HEK293 (cell line): ENCODE measurements around the gene NTSR1.

Experiments used
- CTCF ChIA-PET: fragments of 350-600 bp; formaldehyde crosslinking; extraction: SDS; loops from one replicate; lab custom pipeline; 2021; ENCODE audit warnings: antibody characterized with exemption; lab: Yijun Ruan, JAX
- POLR2A ChIA-PET: fragments of 300-600 bp; formaldehyde crosslinking; extraction: SDS; loops from one replicate; lab custom pipeline; 2020; ENCODE audit warnings: antibody characterized with exemption, inconsistent platforms; lab: Yijun Ruan, JAX
- H3K27ac ChIP-seq: fragments of 200-500 bp; sonication (Bioruptor generic); 2 replicates; pipeline ENCODE4 v1.5.1; 2014; ENCODE audit warnings: low read depth, low read length, control low read depth, inconsistent platforms; ENCODE audit errors: extremely low read depth
- H3K36me3 ChIP-seq, 2 experiments: fragments of 200-500 bp in 1 of 2; sonication (Bioruptor generic) in 1 of 2; 1 replicate in 1 of 2; 2 replicates in 1 of 2; pipeline ENCODE4 v1.5.1; 2014 to 2017; ENCODE audit warnings: inconsistent platforms in 2 of 2, low read length in 2 of 2; ENCODE audit not compliant: control insufficient read depth in 2 of 2, insufficient read depth in 1 of 2
- H3K4me1 ChIP-seq: fragments of 200-500 bp; sonication (Bioruptor generic); 2 replicates; pipeline ENCODE4 v1.5.1; 2014; ENCODE audit warnings: mild to moderate bottlenecking, low read length, inconsistent platforms; ENCODE audit not compliant: control insufficient read depth, insufficient read depth
- H3K4me3 ChIP-seq: 2 replicates; pipeline ENCODE4 v1.5.1; 2011; ENCODE audit warnings: low read depth, mild to moderate bottlenecking, control low read depth, low read length, moderate library complexity
- H3K9me3 ChIP-seq: fragments of 200-500 bp; sonication (Bioruptor generic); 2 replicates; pipeline ENCODE4 v1.5.1; 2014; ENCODE audit warnings: low read depth, low read length, inconsistent platforms; ENCODE audit not compliant: control insufficient read depth, insufficient read depth
- INSM2 ChIP-seq: fragments of 450-650 bp; formaldehyde crosslinking; IDR thresholded peaks from 2 replicates; pipeline ENCODE4 v1.5.1; 2016; ENCODE audit warnings: missing biosample characterization, missing genetic modification characterization
- SCRT1 ChIP-seq: fragments of 450-650 bp; formaldehyde crosslinking; IDR thresholded peaks from 2 replicates; pipeline ENCODE4 v1.5.1; 2016; ENCODE audit warnings: missing biosample characterization, missing genetic modification characterization, borderline replicate concordance
- YY1 ChIP-seq: fragments of 450-650 bp; formaldehyde crosslinking; IDR thresholded peaks from 2 replicates; pipeline ENCODE4 v1.5.1; 2018; ENCODE audit warnings: missing biosample characterization, missing genetic modification characterization
- ZNF169 ChIP-seq: fragments of 450-650 bp; formaldehyde crosslinking; IDR thresholded peaks from 2 replicates; pipeline ENCODE4 v1.5.1; 2016; ENCODE audit warnings: missing biosample characterization, missing genetic modification characterization
- ZNF292 ChIP-seq: fragments of 450-650 bp; formaldehyde crosslinking; IDR thresholded peaks from 2 replicates; pipeline ENCODE4 v1.5.1; 2016; ENCODE audit warnings: low read depth, missing biosample characterization, missing genetic modification characterization, borderline replicate concordance
- ZNF510 ChIP-seq: fragments of 450-650 bp; formaldehyde crosslinking; IDR thresholded peaks from 2 replicates; pipeline ENCODE4 v1.5.1; 2018; ENCODE audit warnings: mild to moderate bottlenecking, missing genetic modification characterization, missing biosample characterization; ENCODE audit not compliant: insufficient replicate concordance
- ZNF518A ChIP-seq: fragments of 450-650 bp; formaldehyde crosslinking; conservative IDR thresholded peaks from 2 replicates; pipeline ENCODE4 v1.5.1; 2016; ENCODE audit warnings: low read depth, missing biosample characterization, missing genetic modification characterization
- ZNF585B ChIP-seq: fragments of 450-650 bp; formaldehyde crosslinking; IDR thresholded peaks from 2 replicates; pipeline ENCODE4 v1.5.1; 2016; ENCODE audit warnings: missing biosample characterization, missing genetic modification characterization
- ZNF660 ChIP-seq: fragments of 450-650 bp; IDR thresholded peaks from 2 replicates; pipeline ENCODE4 v1.5.1; 2018; ENCODE audit warnings: missing biosample characterization, mild to moderate bottlenecking, missing genetic modification characterization
- ZNF692 ChIP-seq: fragments of 450-650 bp; formaldehyde crosslinking; IDR thresholded peaks from 2 replicates; pipeline ENCODE4 v1.5.1; 2016; ENCODE audit warnings: missing biosample characterization, missing genetic modification characterization
- ZNF792 ChIP-seq: fragments of 450-650 bp; formaldehyde crosslinking; IDR thresholded peaks from 2 replicates; pipeline ENCODE4 v1.5.1; 2016; ENCODE audit warnings: missing biosample characterization, missing genetic modification characterization
- ZSCAN4 ChIP-seq: fragments of 450-650 bp; formaldehyde crosslinking; IDR thresholded peaks from 2 replicates; pipeline ENCODE4 v1.5.1; 2017; ENCODE audit warnings: missing biosample characterization, missing genetic modification characterization

Gene NTSR1

GRCh38 chr20:62748311-62748710 lies 39.7 kb downstream of the NTSR1 start (continued):
- TF ChIP-seq YY1 (tag by site-specific recombination): no peak
- TF ChIP-seq ZNF518A (tag by site-specific recombination): no peak

GRCh38 chr20:62749851-62750445 lies 41.3 kb downstream of the NTSR1 start:
- POLR2A ChIA-PET: no interaction called here
- Histone ChIP-seq H3K9me3 (no peaks in the 10 kb centered on the region), H3K4me3 (no peak overlapping the region), H3K36me3 (no peaks in the 10 kb centered on the region), H3K4me1 (no peaks in the 10 kb centered on the region), H3K27ac (no peak overlapping the region)
- no peak for TF ChIP-seq ZNF169 (tag by site-specific recombination)
- TF ChIP-seq ZNF792: no peak
- TF ChIP-seq ZSCAN4 (tag by site-specific recombination): no peak
- no peak for TF ChIP-seq INSM2
- no peak for TF ChIP-seq ZNF692 (tag by site-specific recombination)
- TF ChIP-seq ZNF585B (tag by site-specific recombination): no peak
- no peak for TF ChIP-seq ZNF518A (tag by site-specific recombination)
- no peak for TF ChIP-seq SCRT1
- no peak for TF ChIP-seq ZNF292 (tag by site-specific recombination)
- no peak for TF ChIP-seq ZNF510 (tag by site-specific recombination)
- no peak for TF ChIP-seq ZNF660
- CTCF ChIA-PET: interaction anchor here (0.6 kb wide), 1 partner anchor 42 kb away, joined by 3 read pairs; no protein-coding TSS in a partner anchor
